Body of pancreas (tissue), 4 donors: ENCODE data around the gene ARID3A. TPM values are rescaled to one million over a fixed set of nuclear protein-coding genes. Genes with fewer than 3 reads are reported as not detected.
"Not testable (repeated sequence)": the region's sequence is repeated elsewhere in the genome, so short reads cannot be mapped to it uniquely, and the experiment has no call there.

Experiments used
- ATAC-seq: fragments of 150-250 bp; one replicate; pipeline ENCODE4 v1.9.1; 2016
- DNase-seq, 4 donors: peaks; one replicate each; pipeline ENCODE4 v3.0.0-alpha.2; 2019
- H3K27ac ChIP-seq, 4 donors: fragments of 200-600 bp; sonication (generic); 1 replicate in 3 of 4; 2 replicates in 1 of 4; pipeline versions ENCODE4 v1.5.1 to v1.6.1; 2016 to 2019; ENCODE audit warnings: mild to moderate bottlenecking in 1 of 4, mixed read lengths in 1 of 4, moderate library complexity in 1 of 4
- H3K27me3 ChIP-seq, 2 donors: fragments of 200-600 bp; sonication (generic); one replicate each; pipeline ENCODE4 v1.6.0; 2016; ENCODE audit warnings: mild to moderate bottlenecking in 1 of 2
- H3K36me3 ChIP-seq, 2 donors: fragments of 200-600 bp; sonication (generic); replicated peaks in 1 of 2; 2 replicates each; pipeline ENCODE4 v1.5.1; 2016; ENCODE audit warnings: low read depth in 2 of 2; ENCODE audit not compliant: insufficient read depth in 1 of 2
- H3K4me1 ChIP-seq: fragments of 200-600 bp; sonication (generic); one replicate; pipeline ENCODE4 v1.6.0; 2016
- H3K4me3 ChIP-seq, 2 donors: fragments of 200-600 bp; sonication (generic); 1 replicate in 1 of 2; 2 replicates in 1 of 2; pipeline ENCODE4 v1.5.1; 2016 to 2019
- H3K9me3 ChIP-seq, 3 donors: fragments of 200-600 bp; sonication (generic); 1 replicate in 2 of 3; 2 replicates in 1 of 3; pipeline ENCODE4 v1.5.1; 2016
- CTCF ChIP-seq, 7 experiments: fragments of 450-650 bp in 4 of 7; fragments of 200-600 bp in 3 of 7; sonication (generic) in 3 of 7; IDR thresholded peaks; one replicate each; pipeline ENCODE4 v1.5.1; 2016 to 2019; ENCODE audit warnings: antibody characterized with exemption in 7 of 7
- POLR2A ChIP-seq, 3 donors: fragments of 450-650 bp; IDR thresholded peaks; one replicate each; pipeline ENCODE4 v1.6.1; 2016; ENCODE audit warnings: antibody characterized with exemption in 3 of 3, mild to moderate bottlenecking in 2 of 3
- WGBS, 2 donors: methylation state at CpG; one replicate each; pipeline ENCODE4 v1.1.5; 2017; 5-methylcytosine and 5-hydroxymethylcytosine counted together
- intact Hi-C: fragments of 100-400 bp; cut with DNase I; formaldehyde crosslinking; loops from one replicate; pipeline ENCODE4 v1.15.1; 2023
- total RNA-seq, 2 donors: library from RNA; depleted of rRNA; stranded (reverse); fragments of >200 nt; gene quantifications; one replicate each; pipeline ENCODE4 v1.1.0, GENCODE V29; 2016

ARID3A gene
- total RNA-seq, 2 donors from 2014 or later = 3.1 to 5.9 TPM

DNA sequence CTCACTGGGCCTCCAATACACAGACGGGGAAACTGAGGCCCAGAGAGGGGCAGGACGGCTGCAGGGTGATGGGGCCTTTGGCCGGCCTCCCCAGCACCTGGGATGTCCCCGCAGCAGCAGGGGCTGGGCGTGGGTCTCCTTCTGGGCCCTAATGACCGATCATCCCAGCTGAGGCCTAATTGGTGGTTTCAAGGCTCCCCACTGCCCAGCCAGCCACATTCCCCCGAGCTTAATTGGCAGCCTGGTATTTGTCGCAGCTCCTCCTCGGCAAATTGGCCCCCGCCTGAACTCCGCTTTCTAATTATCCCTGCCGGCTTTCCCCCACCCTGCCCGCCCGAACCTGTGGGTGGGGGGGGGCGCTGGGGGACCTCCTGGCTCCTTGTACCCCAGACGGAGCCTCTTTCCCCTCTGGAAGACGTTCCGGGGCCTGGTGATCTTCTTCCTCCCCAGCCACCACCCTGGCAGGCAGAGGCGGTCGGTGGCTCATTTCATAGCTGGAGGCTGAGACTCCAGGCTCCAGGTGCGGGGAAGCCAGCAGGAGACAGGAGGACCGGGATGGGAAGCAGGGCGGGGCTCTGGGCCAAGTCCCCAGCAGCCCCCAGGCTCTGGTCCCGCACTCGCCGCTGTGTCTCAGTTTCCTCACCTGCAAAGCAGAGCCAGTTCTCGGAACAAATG, 31.1 kb downstream of the ARID3A start:
- 50 to 58% methylated on average over 9 to 27 of the region's 27 CpGs for WGBS, 2 donors
- H3K9me3 ChIP-seq = no peaks in the 10 kb centered on the region
- peaks cover 49% of the 10 kb centered on the region for H3K4me1 ChIP-seq
- no peak overlapping the region for H3K4me3 ChIP-seq
- DNase-seq (peak in 3 of 4 donors; percentile 30 to 50 (median 30)), ATAC-seq (peak; percentile 49)
- intact Hi-C loops = no loop called here
- no peaks in the 10 kb centered on the region for H3K27me3 ChIP-seq
- H3K36me3 ChIP-seq = no peaks in the 10 kb centered on the region
- peak overlapping the region; percentile 61 to 91 (median 76) for H3K27ac ChIP-seq
- TF ChIP-seq CTCF (IDR thresholded peaks at IDR 0.05) = no peak
- no peak for TF ChIP-seq POLR2A (IDR thresholded peaks at IDR 0.05)

GRCh38 chr19:957578-957977, 31.7 kb downstream of the ARID3A start:
- peaks cover 42% of the 10 kb centered on the region for H3K4me1 ChIP-seq
- H3K36me3 ChIP-seq, H3K27me3 ChIP-seq, intact Hi-C loops, DNase-seq, H3K4me3 ChIP-seq, H3K9me3 ChIP-seq, ATAC-seq: not testable (repeated sequence)
- H3K27ac ChIP-seq = peak overlapping the region in 2 of 4 donors; percentile 73 to 91
- WGBS, 2 donors = 89 to 90% methylated on average over 9 of the region's 9 CpGs

- H3K4me1 ChIP-seq = peaks cover 26% of the 10 kb centered on the region
- no peak overlapping the region for H3K27ac ChIP-seq
- no peak overlapping the region for H3K4me3 ChIP-seq
- intact Hi-C loops = no loop called here
- no peak for ATAC-seq
- DNase-seq = no peak
- no peak for TF ChIP-seq POLR2A (IDR thresholded peaks at IDR 0.05)
- no peak for TF ChIP-seq CTCF (IDR thresholded peaks at IDR 0.05)
- no peaks in the 10 kb centered on the region for H3K36me3 ChIP-seq
- H3K9me3 ChIP-seq = no peaks in the 10 kb centered on the region
- no peaks in the 10 kb centered on the region for H3K27me3 ChIP-seq
- 89% methylated on average over 25 to 36 of the region's 36 CpGs for WGBS, 2 donors
These were observed 33.4 kb downstream of the ARID3A start for GRCh38 chr19:958967-959855.

DNA sequence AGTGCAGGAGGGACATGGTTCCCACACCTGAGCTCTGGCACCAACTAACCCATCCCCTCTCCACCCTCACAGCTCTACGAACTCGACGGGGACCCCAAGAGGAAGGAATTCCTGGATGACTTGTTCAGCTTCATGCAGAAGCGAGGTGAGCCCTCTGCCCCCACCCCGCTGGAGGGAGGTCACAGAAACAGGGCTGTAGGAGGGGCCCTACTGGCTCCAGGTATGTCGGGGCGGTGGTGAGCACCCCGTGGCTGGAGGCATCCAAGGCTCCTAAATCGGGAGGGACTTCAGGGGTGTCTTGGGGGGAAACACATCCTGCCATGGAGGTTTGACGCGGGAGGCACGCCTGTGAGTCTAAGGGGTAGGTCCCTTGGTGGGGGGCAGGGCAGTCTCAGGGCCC, 34.2 kb downstream of the ARID3A start:
- no peaks in the 10 kb centered on the region for H3K27me3 ChIP-seq
- H3K4me3 ChIP-seq = no peak overlapping the region
- no peaks in the 10 kb centered on the region for H3K36me3 ChIP-seq
- no peaks in the 10 kb centered on the region for H3K9me3 ChIP-seq
- peaks cover 19% of the 10 kb centered on the region for H3K4me1 ChIP-seq
- intact Hi-C loops = no loop called here
- no peak overlapping the region for H3K27ac ChIP-seq
- WGBS, 2 donors = 54% methylated on average over 10 of the region's 12 CpGs; no CpG with 5 or more reads in 1 of the 2 donors
- TF ChIP-seq CTCF (IDR thresholded peaks at IDR 0.05) = no peak
- TF ChIP-seq POLR2A (IDR thresholded peaks at IDR 0.05) = no peak
- no peak for DNase-seq
- ATAC-seq = no peak

DNA sequence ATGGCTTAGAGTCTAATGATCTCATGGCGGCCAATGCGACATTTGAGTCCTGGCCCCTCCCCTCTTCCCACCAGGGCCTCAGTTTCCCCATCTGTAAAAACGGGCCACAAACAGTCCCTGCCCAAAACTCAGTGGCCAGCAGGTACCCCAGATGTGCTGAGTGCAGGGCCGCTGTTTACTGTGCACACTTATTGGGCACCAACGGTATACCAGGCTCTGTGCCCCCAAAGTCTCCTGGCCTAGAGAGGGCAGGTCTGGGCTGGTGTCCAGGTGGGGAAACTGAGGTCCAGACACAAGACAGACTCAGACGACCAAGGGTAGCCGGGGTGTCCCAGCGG, 34.7 kb downstream of the ARID3A start:
- no peak for ATAC-seq
- H3K9me3 ChIP-seq = no peaks in the 10 kb centered on the region

More for the DNA sequence above, 34.7 kb downstream of the ARID3A start:
- intact Hi-C loops = no loop called here
- Histone ChIP-seq H3K4me1 (peaks cover 14% of the 10 kb centered on the region), H3K27ac (no peak overlapping the region), H3K36me3 (no peaks in the 10 kb centered on the region), H3K27me3 (no peaks in the 10 kb centered on the region), H3K4me3 (no peak overlapping the region)
- no peak for DNase-seq
- 77 to 100% methylated on average over 1 to 8 of the region's 8 CpGs for WGBS, 2 donors
- TF ChIP-seq CTCF (IDR thresholded peaks at IDR 0.05) = no peak
- no peak for TF ChIP-seq POLR2A (IDR thresholded peaks at IDR 0.05)
